Ammon's horn (tissue), 1 donor: Measurements from ENCODE around the gene CFAP251.

Experiments
- DNase-seq: peaks from one replicate; pipeline ENCODE4 v3.0.0-alpha.2; 2016; ENCODE audit warnings: low spot score

Gene CFAP251

DNA sequence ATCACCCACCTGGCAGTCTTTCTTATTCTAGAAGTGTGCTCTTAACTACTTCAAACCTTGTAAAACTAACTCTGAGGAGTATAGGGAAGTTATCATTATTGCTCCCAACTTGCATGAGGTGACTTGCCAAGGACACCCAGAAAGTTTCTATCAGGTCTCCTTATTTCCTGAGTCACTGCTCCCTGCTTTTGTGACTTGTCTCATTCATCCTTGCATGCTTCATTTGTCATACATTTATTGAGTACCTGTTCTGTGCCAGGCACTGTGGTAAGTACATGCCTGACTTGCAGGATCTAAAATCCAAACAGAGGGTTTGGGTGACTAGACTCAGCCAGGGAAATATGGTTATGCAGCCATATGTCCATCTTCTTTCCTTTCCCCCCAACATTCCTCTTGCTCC is 25.5 kb downstream of the CFAP251 start:
- DNase-seq, result no peak

GRCh38 chr12:121946313-121947025 is 28.1 kb downstream of the CFAP251 start:
- DNase-seq, result no peak

- no peak for DNase-seq
Observed at GRCh38 chr12:121947981-121948380, 29.6 kb downstream of the CFAP251 start.

DNA sequence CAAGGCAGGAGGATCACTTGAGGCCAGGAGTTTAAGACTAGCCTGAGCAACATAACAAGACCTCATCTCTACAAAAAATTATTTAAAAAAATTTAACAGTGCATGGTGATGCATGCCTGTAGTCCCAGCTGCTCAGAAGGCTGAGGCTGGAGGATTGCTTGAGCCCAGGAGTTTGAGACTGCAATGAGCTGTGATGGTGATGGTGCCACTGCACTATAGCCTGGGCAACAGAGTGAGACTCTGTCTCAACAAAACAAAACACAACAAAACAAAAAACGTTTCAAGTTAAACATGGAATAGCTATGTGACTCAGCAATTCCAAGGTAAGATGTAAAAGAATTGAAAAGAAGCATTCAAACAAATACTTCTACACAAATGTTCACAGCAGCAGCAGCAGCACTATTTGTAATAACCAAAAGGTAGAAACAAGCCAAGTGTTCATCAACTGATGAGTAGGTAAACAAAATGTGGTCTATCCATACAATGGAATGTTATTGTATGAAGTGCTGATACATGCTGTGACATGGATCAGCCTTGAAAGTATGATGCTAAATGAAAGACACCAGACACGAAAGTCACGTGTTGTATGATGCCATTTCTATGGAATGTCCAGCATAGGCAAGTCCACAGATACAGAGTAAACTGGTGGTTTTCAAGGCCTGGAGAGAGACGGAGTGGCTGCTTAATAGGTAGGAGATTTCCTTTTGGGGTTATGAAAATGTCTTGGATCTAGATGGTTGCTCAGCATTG is 31.4 kb downstream of the CFAP251 start:
- DNase-seq, result no peak

DNA sequence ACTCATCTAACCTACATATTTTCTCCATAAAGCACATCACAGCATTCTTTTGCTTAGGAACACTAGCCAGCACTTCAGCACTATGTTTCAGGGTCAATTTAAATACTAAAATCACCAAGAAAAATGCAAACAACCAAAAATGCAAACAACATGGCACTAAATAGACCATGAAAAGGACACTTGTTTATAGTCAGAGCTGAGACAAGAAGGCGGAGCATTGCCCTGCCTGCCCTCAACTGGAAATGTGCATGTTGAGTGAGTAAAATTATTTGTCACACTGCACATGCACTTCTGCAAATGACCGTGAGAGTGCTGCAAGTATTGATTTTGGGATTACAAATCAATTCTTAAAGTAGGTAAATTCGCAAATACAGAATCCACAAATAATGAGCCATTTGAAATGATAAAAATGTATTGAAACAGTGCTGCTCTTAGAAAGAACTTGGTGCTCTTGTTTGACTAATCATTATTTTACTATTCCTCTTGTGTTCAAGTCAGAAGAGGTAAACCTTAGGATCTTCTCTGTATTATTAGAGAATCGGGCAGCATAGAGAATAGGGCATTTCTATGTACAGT is 34.8 kb downstream of the CFAP251 start:
- DNase-seq, result no peak

DNA sequence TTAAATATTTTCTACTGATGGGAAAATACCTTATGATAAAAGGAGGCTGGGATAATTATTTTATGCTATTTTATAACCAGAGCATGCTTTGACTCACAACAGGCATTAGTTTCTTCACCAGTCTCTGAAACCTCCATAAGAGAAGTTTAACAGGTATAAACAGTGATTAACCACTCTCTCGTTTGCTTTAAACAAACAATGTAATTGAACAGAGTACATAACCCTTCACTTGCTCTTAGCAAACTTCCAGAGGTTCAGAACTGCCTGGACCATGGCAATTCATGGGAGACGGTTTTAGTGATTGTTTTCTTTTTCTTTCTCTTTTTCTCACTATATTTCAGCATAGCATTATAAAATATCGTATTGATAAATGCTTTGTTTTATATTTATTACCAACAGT is 35.3 kb downstream of the CFAP251 start:
- DNase-seq, result no peak

- DNase-seq, result no peak
Observed at GRCh38 chr12:121955258-121956237, 37.2 kb downstream of the CFAP251 start.

DNA sequence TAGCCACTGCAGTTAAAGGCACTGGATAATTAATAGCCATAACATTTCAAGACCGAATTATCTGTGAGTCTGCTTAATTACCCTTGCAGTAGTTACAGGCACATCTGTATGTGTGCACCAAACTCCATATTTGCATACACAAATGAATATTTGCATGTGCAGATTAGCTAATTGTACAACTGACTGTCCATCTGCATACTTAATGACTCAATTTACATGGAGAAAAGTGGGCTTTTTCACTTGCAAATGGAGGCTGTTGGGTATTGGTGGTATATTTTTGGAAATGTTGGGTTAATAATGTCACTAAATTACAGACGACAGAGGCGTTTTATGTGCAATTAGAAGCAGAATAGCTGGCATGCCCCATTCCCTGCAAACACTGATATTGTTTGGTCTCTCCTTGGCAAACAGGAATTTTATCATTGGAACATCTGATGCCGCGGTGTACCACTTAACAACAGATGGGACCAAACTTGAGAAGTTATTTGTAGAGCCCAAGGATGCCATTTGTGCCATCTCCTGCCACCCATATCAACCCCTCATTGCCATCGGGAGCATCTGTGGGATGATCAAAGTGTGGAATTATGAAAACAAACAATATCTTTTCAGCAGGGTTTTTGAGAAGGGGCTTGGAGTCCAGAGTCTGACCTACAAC is 39.6 kb downstream of the CFAP251 start:
- no peak for DNase-seq

DNA sequence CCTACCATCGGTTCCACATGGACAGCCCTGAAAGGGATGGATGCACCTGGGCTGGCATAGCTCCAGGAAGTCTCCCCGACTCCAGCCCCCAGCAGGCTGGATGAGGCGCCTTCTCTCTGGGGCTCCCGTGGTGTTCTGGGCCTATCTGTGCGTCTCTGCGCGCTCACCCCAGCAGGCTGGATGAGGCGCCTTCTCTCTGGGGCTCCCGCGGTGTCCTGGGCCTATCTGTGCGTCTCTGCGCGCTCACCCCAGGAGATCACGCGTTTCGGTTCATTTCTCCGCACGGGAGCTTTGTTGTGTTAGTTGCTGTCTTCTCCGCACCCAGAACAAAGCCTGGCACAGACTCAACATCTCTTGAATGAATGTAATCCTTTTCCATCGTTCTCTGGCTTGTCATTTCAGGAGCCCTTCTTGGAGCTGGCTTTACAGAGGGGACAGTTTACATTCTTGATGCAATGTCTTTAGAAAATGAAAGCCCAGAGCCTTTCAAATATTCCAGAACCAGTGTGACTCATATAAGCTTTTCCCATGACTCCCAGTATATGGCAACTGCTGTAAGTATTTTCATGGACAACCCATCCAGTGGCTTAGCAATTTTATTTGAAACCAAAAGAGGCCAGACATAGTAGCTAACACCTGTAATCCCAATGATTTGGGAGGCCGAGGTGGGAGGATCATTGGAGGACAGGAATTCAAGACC is 40.3 kb downstream of the CFAP251 start:
- DNase-seq, result no peak

DNA sequence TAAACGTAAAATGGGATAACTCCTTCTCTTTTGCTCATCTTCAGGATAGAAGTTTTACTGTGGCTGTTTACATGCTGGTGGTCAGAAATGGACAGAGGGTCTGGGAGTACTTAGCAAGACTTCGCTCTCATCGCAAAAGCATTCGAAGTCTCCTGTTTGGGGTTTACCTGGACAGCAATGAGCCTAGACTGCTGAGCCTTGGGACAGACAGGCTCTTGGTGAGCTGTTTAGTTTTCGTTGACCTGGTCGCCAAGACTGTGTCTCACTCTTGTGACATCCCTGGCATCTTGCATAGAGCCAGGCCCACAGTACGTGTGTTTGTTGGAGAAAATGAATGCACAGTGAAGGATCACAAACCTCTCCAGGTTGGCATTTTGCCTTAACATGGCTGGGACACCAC is 42.1 kb downstream of the CFAP251 start:
- no peak for DNase-seq

DNA sequence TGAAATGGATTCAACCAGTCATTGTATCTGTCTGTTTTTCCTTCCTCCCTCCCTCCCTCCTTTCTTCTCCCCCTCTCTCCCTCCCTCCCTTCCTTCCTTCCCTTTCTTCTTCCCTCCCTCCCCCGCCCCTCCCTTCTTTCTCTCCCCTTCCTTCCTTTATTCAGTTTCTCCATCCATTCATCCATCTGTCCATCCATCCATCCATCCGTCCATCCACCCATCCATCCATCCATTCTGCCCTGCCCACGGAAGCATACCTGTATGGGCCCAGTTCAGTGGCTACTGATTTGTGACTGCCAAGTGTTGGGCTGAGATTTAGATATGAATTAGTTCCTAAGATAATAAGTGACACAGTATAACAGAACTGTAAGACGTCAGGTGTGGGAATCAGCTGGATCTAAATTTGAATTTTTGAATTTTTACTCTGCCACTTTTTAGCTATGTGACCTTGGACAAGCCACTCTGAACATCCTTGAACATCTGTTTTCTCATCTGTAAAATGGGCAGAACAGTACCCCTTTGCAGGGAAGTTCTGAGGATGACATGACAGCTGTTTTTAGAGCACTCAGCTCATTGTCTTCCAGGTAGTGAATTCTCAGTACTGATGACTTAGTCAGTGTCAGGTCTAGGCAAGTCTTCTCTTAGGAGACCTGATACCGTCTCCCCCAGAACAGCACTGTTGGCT is 42.9 kb downstream of the CFAP251 start:
- DNase-seq, result no peak

DNA sequence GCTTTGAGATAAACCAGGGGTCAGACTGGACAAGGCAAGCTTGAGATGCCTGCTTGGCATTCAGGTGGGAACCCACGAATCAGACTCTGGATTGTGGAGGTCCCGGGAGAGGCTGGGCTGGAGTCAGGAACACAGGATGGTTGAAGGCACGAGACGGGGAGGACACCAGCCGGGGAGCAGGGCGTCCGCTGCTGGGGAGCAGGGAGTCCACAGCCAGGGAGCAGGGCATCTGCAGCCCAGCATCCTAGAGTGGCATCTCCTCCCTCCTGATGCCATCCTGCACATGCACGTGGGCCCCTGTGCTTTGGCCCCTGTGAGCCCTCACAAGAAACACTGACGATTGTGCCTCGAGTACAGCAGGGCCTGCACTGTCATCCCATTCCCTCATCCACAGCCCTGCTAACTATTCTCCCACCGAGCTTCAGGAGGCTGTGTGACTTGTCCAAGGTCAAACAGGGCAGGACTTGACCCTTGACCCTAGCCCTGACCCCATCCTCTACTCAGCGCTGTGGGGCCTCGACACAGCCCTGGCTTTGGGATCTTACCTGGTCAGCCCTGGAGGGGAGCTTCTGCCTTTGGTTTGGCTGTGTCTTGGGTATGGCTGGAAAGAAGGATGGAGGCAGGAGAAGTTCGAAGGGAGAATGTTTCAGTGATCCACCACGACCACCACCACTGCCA is 45.1 kb downstream of the CFAP251 start:
- no peak for DNase-seq

- no peak for DNase-seq
Observed at GRCh38 chr12:121964813-121965643, 46.6 kb downstream of the CFAP251 start.

DNA sequence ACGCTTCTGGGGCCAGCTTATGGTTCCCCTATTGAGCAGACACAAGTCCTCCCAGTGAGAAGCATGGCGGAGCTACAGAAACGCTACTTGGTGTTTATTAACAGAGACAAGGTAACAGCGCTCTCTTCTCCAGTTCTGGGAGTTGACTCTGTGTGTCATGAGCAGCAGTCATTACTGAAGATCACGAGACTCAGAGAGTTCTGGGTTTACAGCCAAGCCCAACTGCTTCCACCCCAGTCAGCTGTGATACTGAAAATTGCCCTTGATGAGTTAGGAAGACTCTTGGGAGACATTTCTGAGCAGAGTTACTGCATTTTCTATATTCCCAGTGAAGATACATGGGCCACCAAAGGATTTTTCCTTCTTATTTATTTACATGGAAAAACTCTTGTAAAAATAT is 48.6 kb downstream of the CFAP251 start:
- DNase-seq, result no peak

DNA sequence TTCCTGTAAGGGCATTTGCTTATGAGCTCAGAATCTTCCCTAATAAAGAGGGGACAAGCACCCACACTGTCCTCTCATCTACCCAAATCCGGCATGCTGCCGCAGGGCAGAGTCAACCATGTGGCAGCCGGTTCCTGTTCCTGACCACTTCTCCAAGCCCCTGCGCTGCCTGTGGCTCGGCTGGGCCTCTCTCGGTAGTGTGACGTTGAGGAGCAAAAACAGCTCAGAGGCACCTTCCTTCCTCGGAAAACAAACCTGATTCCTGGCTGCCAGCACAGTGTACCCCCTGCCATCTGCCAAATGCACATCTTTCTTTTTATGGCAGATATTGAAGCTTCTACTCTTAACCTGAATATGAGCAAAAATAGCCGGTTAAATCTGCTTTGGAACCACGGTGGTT is 50.5 kb downstream of the CFAP251 start:
- DNase-seq, result peak; percentile 63

- no peak for DNase-seq
Observed at GRCh38 chr12:121969726-121970125, 51.3 kb downstream of the CFAP251 start.

- DNase-seq, result no peak
Observed at GRCh38 chr12:121970581-121971300, 52.3 kb downstream of the CFAP251 start.
